NCI-H82 treated with DMSO at 0.1 percent for 48 hours (cell line): ENCODE data around the gene PLA2G5.
"Not testable (repeated sequence)": the region's sequence is repeated elsewhere in the genome, so short reads cannot be mapped to it uniquely, and the experiment has no call there.

ENCODE experiments used
- DNase-seq: peaks from one replicate; lab custom pipeline; 2025; ENCODE audit not compliant: unreplicated experiment; lab: John Stamatoyannopoulos, UW

PLA2G5 gene, protein sequence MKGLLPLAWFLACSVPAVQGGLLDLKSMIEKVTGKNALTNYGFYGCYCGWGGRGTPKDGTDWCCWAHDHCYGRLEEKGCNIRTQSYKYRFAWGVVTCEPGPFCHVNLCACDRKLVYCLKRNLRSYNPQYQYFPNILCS

DNA sequence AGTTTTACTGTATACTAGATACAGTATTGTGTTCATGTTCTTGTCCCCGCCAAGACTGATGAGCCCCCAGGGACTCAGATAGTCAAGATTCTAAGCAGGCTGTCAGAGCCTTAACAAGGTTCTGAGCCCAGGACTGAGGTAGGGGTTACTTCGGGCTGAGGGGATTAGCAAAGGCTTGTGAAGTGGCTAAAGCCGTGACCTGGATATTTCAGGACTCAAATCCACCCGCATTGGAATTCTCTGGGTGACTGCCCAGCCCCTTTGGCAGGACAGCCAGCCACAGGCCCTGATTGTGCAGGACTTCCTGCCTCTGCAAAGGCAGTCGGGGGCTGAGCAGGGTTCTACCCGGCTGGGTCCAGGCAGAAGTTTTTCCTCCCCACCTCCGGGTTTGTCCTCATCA lies at the start of gene PLA2G5:
PLA2G5 (plus strand) TSS at position 321 of the 400 bp plus-strand sequence. CDS start 14,637 bp downstream, outside the sequence.
- DNase-seq, result peak; percentile 43

DNA sequence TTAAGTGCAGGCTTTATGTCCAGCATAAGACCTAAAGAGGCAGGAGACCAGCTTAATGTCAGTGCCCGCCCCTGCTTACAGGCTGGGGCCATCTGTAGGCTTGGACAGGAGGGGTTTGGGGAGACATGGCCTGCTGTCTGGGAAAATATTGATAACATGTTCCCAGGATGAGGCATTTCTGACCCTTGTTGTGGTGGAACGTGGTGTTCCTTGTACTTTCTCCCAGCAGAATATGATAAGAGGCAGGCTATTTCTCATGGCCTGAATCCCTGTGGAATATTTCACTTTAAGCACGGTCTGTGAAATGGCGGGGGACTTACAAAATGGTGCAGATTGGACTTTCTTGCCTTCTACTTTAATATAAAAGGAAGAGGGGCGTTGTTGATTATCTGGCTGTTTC lies 41.9 kb upstream of the PLA2G5 start:
- no peak for DNase-seq

DNA sequence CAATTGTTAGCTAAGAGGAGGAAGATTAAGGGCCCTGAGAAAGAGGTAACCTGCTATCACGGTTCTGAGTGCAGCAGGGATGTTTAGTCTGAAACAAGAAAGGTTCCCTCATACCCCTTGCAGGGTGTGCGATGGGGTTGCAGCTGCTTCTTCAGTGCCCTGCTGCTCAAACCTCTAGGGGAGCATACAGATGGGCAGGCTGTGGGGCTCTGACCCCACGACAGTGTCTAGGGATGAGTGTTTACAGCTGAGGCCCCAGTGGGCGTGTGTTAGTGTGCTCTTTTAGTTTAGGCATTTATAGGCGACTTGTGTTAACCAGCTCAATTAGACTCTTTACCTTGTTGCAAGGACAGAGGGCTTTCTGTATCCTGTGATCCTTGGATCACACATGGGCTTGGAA lies 41.3 kb upstream of the PLA2G5 start:
- no peak for DNase-seq

- no peak for DNase-seq
Measured at GRCh38 chr1:20029178-20029912, 40.6 kb upstream of the PLA2G5 start.

DNA sequence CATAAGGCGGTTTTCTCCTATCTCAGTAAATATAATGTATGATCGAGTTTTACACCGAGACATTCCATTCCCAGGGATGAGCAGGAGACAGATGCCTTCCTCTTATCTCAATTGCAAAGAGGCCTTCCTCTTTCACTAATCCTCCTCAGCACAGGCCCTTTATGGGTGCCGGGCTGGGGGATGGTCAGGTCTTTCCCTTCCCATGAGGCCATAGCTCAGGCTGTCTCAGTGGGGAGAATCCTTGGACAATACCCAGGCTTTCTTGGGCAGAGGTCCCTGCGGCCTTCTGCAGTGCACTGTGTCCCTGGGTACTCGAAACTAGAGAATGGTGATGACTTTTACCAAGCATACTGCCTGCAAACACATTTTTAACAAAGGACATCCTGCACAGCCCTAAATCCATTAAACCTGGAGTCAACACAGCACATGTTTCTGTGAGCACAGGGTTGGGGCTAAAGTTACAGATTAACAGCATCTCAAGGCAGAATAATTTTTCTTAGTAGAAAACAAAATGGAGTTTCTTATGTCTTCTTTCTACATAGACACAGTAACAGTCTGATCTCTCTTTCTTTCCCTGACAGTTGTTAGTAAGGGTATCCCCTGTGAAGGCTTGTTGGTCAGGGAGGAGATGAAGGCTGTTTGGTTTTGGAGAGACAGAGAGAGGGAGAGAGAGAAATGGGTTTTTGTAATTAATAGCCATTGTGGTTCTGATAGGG lies 39.4 kb upstream of the PLA2G5 start:
- DNase-seq, result peak; percentile 14

GRCh38 chr1:20031161-20031560 lies 38.8 kb upstream of the PLA2G5 start:
- no peak for DNase-seq

GRCh38 chr1:20031836-20032235 lies 38.2 kb upstream of the PLA2G5 start:
- DNase-seq, result peak; percentile 82

DNA sequence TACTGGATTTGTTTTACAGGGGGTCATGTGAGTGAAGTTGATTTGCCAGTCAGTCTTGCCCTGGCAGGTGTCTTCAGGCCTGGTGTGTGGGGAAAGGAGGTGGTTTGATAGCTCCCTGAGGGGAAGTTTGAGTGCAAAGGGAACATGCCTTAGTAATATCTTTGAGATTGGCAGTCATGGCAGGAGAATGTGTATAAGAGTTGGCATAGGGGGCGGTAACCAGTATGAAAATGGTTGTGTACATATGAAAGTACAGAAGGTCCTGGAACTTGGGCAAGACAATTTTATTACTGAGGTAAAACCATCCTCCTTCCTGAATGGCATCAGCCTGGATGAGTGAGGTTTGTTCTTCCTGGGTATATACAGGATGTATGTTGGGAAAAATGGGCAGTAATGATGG lies 37.6 kb upstream of the PLA2G5 start:
- no peak for DNase-seq

DNA sequence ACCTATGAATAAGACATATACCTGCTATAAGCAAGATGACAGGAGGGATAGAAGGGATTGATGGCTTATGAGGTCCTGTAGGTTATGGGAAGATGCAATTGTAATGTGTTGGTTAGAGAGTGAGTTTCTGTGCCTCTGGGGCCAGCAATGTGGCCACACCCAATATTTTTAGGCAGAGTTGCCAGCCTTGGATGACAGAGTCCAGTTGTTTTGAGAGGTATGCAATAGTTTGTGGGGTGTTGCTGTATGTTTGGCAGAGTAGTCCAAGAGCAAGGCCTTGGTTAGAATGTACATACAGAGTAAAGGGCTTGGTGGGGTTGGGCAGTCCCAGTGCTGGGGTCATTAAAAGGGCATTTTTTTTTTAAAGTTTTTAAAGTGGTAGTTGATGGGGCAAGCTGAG lies 36.6 kb upstream of the PLA2G5 start:
- no peak for DNase-seq

- no peak for DNase-seq
Measured at GRCh38 chr1:20035114-20035513, 34.9 kb upstream of the PLA2G5 start.

DNA sequence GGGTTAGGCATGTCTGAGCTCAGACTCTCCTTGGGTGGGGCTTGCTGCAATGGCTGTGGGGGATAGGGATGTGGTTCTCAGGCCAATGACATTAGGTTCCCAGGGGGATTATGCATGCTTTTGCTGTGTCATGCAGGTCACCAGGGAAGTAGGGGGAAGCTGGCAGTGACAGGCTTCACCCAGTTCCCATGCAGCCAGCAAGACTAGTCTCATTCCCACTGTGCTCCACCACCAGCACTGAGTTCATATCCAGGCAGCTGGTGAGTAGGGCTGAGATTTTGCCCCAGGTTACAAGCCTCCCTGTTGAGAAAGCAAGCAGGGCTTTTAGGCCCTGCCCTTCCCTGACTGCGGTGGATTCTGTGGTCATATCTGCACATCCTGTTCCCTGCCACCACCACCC lies 32.1 kb upstream of the PLA2G5 start:
- DNase-seq, result no peak

DNA sequence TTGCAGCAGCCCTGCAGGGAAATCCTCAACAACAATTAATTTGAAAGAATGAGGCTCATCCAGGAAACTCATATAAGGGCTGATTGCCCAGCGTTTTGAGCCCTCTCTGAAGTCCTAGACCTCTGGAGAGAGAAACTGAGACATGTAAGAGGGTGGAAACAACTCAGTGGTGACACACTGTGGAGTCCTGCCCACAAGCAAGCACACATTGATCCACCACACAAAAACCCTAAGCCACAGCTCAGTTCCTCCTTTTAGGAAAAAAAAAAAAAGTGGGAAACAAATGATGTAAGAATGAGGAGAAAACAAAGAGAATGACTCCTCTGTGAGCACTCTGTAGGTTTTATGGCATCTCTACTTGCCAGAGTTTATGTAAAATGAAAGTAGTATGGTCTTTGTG lies 22.9 kb upstream of the PLA2G5 start:
- DNase-seq, result no peak

GRCh38 chr1:20048563-20048962 lies 21.4 kb upstream of the PLA2G5 start:
- DNase-seq, result no peak

GRCh38 chr1:20049056-20049798 lies 20.8 kb upstream of the PLA2G5 start:
- DNase-seq, result not testable (repeated sequence)

DNA sequence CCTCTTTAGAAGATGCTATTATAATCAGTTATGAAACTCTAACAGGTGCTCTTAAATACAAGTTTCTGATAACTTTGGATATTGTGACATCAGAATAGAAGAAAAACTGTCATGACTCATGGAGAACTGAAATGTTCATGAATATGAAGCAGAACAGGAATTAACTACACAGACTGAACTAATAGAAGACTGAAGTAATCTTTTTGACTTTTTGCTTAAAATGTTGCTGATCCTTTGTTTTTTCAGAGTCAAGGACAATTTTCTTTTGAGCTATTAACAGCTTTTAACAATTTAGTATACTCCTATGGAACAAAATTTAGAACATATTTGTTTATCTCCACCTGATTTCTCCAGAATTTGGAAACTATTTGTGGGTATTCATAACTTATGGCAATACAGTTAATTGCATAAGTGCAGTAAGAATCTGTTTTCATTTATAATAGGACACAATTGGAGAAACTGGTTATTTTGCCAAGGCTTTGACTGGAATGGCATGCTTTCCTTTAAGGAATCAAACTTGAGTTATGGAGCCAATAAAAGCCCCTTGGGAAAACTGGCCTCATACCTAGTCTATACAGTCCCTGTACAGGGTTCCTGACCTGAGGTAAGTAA lies 18.7 kb upstream of the PLA2G5 start:
- no peak for DNase-seq

- no peak for DNase-seq
Measured at GRCh38 chr1:20052386-20052785, 17.6 kb upstream of the PLA2G5 start.

DNA sequence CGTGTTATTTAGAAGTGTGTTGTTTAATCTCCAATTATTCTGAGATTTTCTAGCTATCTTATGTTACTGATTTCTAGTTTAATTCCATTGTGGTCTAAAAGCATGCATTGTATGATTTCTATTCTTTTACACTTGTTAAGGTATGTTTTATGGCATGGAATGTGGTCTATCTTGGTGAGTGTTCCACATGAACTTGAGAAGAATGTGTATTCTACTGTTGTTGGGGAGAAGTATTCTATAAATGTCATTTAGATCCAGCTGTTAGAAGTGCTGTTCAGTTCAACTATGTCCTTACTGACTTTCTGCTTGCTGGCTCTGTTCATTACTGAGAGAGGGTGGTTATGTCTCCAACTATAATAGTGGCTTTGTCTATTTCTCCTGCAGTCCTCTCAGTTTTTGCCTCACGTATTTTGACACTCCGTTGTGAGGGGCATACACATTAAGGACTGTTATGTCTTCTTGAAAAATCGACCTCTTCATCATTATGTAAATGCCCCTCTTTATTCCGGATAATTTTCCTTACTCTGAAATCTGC lies 12.0 kb upstream of the PLA2G5 start:
- no peak for DNase-seq

GRCh38 chr1:20058531-20058930 lies 11.5 kb upstream of the PLA2G5 start:
- DNase-seq, result no peak

- DNase-seq, result no peak
Measured at GRCh38 chr1:20059847-20060246, 10.1 kb upstream of the PLA2G5 start.

- not testable (repeated sequence) for DNase-seq
Measured at GRCh38 chr1:20060791-20061190, 9.2 kb upstream of the PLA2G5 start.

- no peak for DNase-seq
Measured at GRCh38 chr1:20061866-20062265, 8.1 kb upstream of the PLA2G5 start.
